ENCODE data around the gene CACNA1C. TPM values are rescaled to one million over a fixed set of nuclear protein-coding genes. Genes with fewer than 3 reads are reported as not detected.

The CACNA1C gene
- total and polyA plus RNA-seq, 2 donors (not counting 1 experiment from before 2014, with no cell fraction given) = 0.01 to 0.02 TPM

GRCh38 chr12:2689393-2689792, 636.6 kb downstream of the CACNA1C start:
- Histone ChIP-seq H3K79me2 (ENCODE audit: control insufficient read depth, insufficient read depth, low read length) (no peaks in the 10 kb centered on the region), H3K4me1 (ENCODE audit: control insufficient read depth in 2 of 2, insufficient read depth in 2 of 2, low read length in 2 of 2) (peaks cover 10 to 16% of the 10 kb centered on the region in 2 donors), H3K9ac (ENCODE audit: low read length) (no peak overlapping the region), H3K4me3 (ENCODE audit: control extremely low read depth in 1 of 5, extremely low read depth in 1 of 5, insufficient read depth in 1 of 5, low read depth in 2 of 5, low read length in 4 of 5) (no peak overlapping the region), H3K4me2 (replicated peaks; ENCODE audit: low read depth, low read length, poor library complexity, severe bottlenecking) (no peak overlapping the region), H3K9me3 (ENCODE audit: control extremely low read depth in 1 of 3, control insufficient read depth in 2 of 3, insufficient read depth in 1 of 3, low read length in 2 of 3) (no peaks in the 10 kb centered on the region), H3K27me3 (replicated peaks in 1 of 4; ENCODE audit: control extremely low read depth in 1 of 4, control insufficient read depth in 3 of 4, insufficient read depth in 4 of 4, low read length in 3 of 4) (peaks cover 0 to 2% (median 0%) of the 10 kb centered on the region in 4 experiments), H2AFZ (ENCODE audit: insufficient read depth, low read depth, low read length, poor library complexity, severe bottlenecking) (no peak overlapping the region), H3K36me3 (replicated peaks in 1 of 2; ENCODE audit: control extremely low read depth in 1 of 2, control insufficient read depth in 1 of 2, extremely low read depth in 1 of 2, insufficient read depth in 2 of 2, low read length in 1 of 2) (no peaks in the 10 kb centered on the region), H3K27ac (ENCODE audit: low read length in 2 of 2) (no peak overlapping the region), H4K20me1 (ENCODE audit: control insufficient read depth, insufficient read depth, low read length, poor library complexity, severe bottlenecking) (no peaks in the 10 kb centered on the region)
- Mint-ChIP-seq H3K4me3 (peak overlapping the region; percentile 93), H3K4me1 (peaks cover 29% of the 10 kb centered on the region), H3K27ac (no peak overlapping the region), H3K27me3 (peaks cover 13% of the 10 kb centered on the region), H3K9me3 (ENCODE audit: insufficient read depth) (no peaks in the 10 kb centered on the region)
- 93% methylated on average over 8 of the region's 9 CpGs for WGBS (ENCODE audit: insufficient coverage)
- no peak for DNase-seq
- intact Hi-C loops (cut with micrococcal nuclease) = no loop called here
- ChIA-PET POLR2A (no interaction called here), CTCF (no interaction called here)
- no peak for ATAC-seq (ENCODE audit: low read depth)
- TF ChIP-seq CTCF (IDR thresholded peaks at IDR 0.05) (no peak), EZH2 (IDR thresholded peaks at IDR 0.05; ENCODE audit: borderline replicate concordance, insufficient read depth, low read depth, low read length, poor library complexity, severe bottlenecking) (no peak)

- 87% methylated on average over 8 of the region's 8 CpGs for WGBS (ENCODE audit: insufficient coverage)
- Histone ChIP-seq H3K36me3 (replicated peaks in 1 of 2; ENCODE audit: control extremely low read depth in 1 of 2, control insufficient read depth in 1 of 2, extremely low read depth in 1 of 2, insufficient read depth in 2 of 2, low read length in 1 of 2) (no peaks in the 10 kb centered on the region), H3K27me3 (replicated peaks in 1 of 4; ENCODE audit: control extremely low read depth in 1 of 4, control insufficient read depth in 3 of 4, insufficient read depth in 4 of 4, low read length in 3 of 4) (peaks cover 0 to 4% (median under 1%) of the 10 kb centered on the region in 4 experiments), H4K20me1 (ENCODE audit: control insufficient read depth, insufficient read depth, low read length, poor library complexity, severe bottlenecking) (no peaks in the 10 kb centered on the region), H3K4me3 (ENCODE audit: control extremely low read depth in 1 of 5, extremely low read depth in 1 of 5, insufficient read depth in 1 of 5, low read depth in 2 of 5, low read length in 4 of 5) (no peak overlapping the region), H3K9me3 (ENCODE audit: control extremely low read depth in 1 of 3, control insufficient read depth in 2 of 3, insufficient read depth in 1 of 3, low read length in 2 of 3) (no peaks in the 10 kb centered on the region), H3K4me2 (replicated peaks; ENCODE audit: low read depth, low read length, poor library complexity, severe bottlenecking) (no peak overlapping the region), H3K79me2 (ENCODE audit: control insufficient read depth, insufficient read depth, low read length) (no peaks in the 10 kb centered on the region), H3K27ac (ENCODE audit: low read length in 2 of 2) (no peak overlapping the region), H3K4me1 (ENCODE audit: control insufficient read depth in 2 of 2, insufficient read depth in 2 of 2, low read length in 2 of 2) (peaks cover 10 to 16% of the 10 kb centered on the region in 2 donors), H2AFZ (ENCODE audit: insufficient read depth, low read depth, low read length, poor library complexity, severe bottlenecking) (no peak overlapping the region), H3K9ac (ENCODE audit: low read length) (no peak overlapping the region)
- Mint-ChIP-seq H3K4me1 (peaks cover 29% of the 10 kb centered on the region), H3K9me3 (ENCODE audit: insufficient read depth) (no peaks in the 10 kb centered on the region), H3K27me3 (peaks cover 18% of the 10 kb centered on the region), H3K4me3 (peak overlapping the region; percentile 93), H3K27ac (no peak overlapping the region)
- TF ChIP-seq EZH2 (IDR thresholded peaks at IDR 0.05; ENCODE audit: borderline replicate concordance, insufficient read depth, low read depth, low read length, poor library complexity, severe bottlenecking) (no peak), CTCF (IDR thresholded peaks at IDR 0.05) (no peak)
- intact Hi-C loops (cut with micrococcal nuclease) = loop anchor here (2.0 to 5.0 kb wide), 3 partner anchors 107 to 202 kb away; partner anchors contain the start of genes ITFG2 and TULP3
- ATAC-seq (ENCODE audit: low read depth) = no peak
- ChIA-PET POLR2A (no interaction called here), CTCF (interaction anchor here (1.6 kb wide), 1 partner anchor 96 kb away, joined by 4 read pairs; no protein-coding TSS in a partner anchor)
- no peak for DNase-seq
Observed at GRCh38 chr12:2689879-2690278, 637.1 kb downstream of the CACNA1C start.

Data from B cell (primary cell).